ENCODE results near the gene PCDHA10. TPM values are rescaled to one million over a fixed set of nuclear protein-coding genes. Genes with fewer than 3 reads are reported as not detected.
"Not testable (repeated sequence)": the region's sequence is repeated elsewhere in the genome, so short reads cannot be mapped to it uniquely, and the experiment has no call there.

Gene PCDHA10
- polyA plus RNA-seq, 2 of the 4 experiments (the other 2 are of a cell fraction): 0.01 to 0.06 TPM

DNA sequence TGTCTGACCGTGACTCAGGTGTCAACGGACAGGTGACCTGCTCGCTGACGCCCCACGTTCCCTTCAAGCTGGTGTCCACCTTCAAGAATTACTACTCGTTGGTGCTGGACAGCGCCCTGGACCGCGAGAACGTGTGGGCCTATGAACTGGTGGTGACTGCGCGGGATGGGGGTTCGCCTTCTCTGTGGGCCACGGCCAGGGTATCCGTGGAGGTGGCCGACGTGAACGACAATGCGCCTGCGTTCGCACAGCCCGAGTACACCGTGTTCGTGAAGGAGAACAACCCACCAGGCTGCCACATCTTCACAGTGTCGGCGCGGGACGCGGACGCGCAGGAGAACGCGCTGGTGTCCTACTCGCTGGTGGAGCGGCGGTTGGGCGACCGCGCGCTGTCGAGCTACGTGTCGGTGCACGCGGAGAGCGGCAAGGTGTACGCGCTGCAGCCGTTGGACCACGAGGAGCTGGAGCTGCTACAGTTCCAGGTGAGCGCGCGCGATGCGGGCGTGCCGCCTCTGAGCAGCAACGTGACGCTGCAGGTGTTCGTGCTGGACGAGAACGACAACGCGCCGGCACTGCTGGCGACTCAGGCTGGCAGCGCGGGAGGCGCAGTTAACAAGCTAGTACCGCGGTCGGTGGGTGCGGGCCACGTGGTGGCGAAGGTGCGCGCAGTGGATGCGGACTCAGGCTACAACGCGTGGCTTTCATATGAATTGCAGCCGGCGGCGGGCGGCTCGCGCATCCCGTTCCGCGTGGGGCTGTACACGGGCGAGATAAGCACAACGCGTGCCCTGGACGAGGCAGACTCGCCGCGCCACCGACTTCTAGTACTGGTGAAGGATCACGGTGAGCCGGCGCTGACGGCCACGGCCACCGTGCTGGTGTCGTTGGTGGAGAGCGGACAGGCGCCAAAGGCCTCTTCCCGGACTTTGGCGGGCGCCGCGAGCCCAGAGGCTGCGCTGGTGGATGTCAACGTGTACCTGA is 14.8 kb downstream of the PCDHA10 start:
- FAIRE-seq (no peak), DNase-seq (ENCODE audit: low read depth in 1 of 2, low spot score in 1 of 2) (no peak), ATAC-seq (no peak)
- Histone ChIP-seq H3K27ac (no peak overlapping the region), H3K4me2 (no peak overlapping the region), H3K4me1 (no peaks in the 10 kb centered on the region), H3K4me3 (no peak overlapping the region), H3K9me3 (no peaks in the 10 kb centered on the region)
- POLR2A ChIA-PET: no interaction called here
- no peak for TF ChIP-seq SREBF2 (IDR thresholded peaks at IDR 0.05)
- TF ChIP-seq ELK1 (IDR thresholded peaks at IDR 0.05; ENCODE audit: low read depth, low read length): no peak
- no peak for TF ChIP-seq KDM5A (IDR thresholded peaks at IDR 0.05)
- no peak for TF ChIP-seq PBX3 (IDR thresholded peaks at IDR 0.05)
- TF ChIP-seq POLR2A (IDR thresholded peaks at IDR 0.05; ENCODE audit: low read length): no peak
- no peak for TF ChIP-seq NPAS2 (CRISPR knock-in tag; IDR thresholded peaks at IDR 0.05; ENCODE audit: borderline replicate concordance)
- TF ChIP-seq USF2 (IDR thresholded peaks at IDR 0.05): no peak
- no peak for TF ChIP-seq CHD2 (IDR thresholded peaks at IDR 0.05; ENCODE audit: low read length, partially characterized antibody)
- TF ChIP-seq RARB (CRISPR knock-in tag; IDR thresholded peaks at IDR 0.05): no peak
- TF ChIP-seq ZNF302 (CRISPR knock-in tag; IDR thresholded peaks at IDR 0.05): no peak
- TF ChIP-seq POLR2AphosphoS2 (conservative IDR thresholded peaks at IDR 0.05; ENCODE audit: low read length): no peak
- TF ChIP-seq KDM1A (IDR thresholded peaks at IDR 0.05; ENCODE audit: low read depth): no peak
- TF ChIP-seq ZC3H11A (IDR thresholded peaks at IDR 0.05): no peak
- TF ChIP-seq TFCP2L1 (CRISPR knock-in tag; IDR thresholded peaks at IDR 0.05): no peak
- CTCF ChIA-PET: interaction anchor here (0.5 to 3.4 kb wide), 6 partner anchors 8 to 171 kb away, joined by 3 to 36 read pairs (median 4); partner anchors contain the start of gene PCDHAC1
- WGBS (ENCODE audit: missing lambda C conversion rate): 91% methylated on average over 108 of the region's 114 CpGs

GRCh38 chr5:140875085-140876065 is 19.7 kb downstream of the PCDHA10 start, which contains the start of gene PCDHA12:
Gene PCDHA12 (plus strand): TSS chr5:140875308. CDS start chr5:140875473, 165 bp downstream.
- FAIRE-seq (peak; percentile 74), DNase-seq (ENCODE audit: low read depth in 1 of 2, low spot score in 1 of 2) (peak; percentile 67 to 72), ATAC-seq (peak; percentile 84 to 90)
- no peaks in the 10 kb centered on the region for H3K9me3 ChIP-seq
- peak within 1 kb of the TSS; percentile 61 to 74 for H3K27ac ChIP-seq
- TF ChIP-seq MAFK (IDR thresholded peaks at IDR 0.05; ENCODE audit: partially characterized antibody) (peak; percentile 25), RAD21 (conservative IDR thresholded peaks at IDR 0.05 in 1 of 2, IDR thresholded peaks at IDR 0.05 in 1 of 2) (peak; percentile 76 to 79), FOXS1 (CRISPR knock-in tag; IDR thresholded peaks at IDR 0.05) (no peak), CEBPB (IDR thresholded peaks at IDR 0.05) (no peak), SMC3 (IDR thresholded peaks at IDR 0.05) (peak; percentile 73), CTCF (IDR thresholded peaks at IDR 0.05) (peak; percentile 68)
- ChIA-PET POLR2A (interaction anchor here (1.1 to 2.4 kb wide), 3 partner anchors 51 to 165 kb away, joined by 3 to 26 read pairs (median 11); partner anchors contain the start of gene PCDHAC1), CTCF (interaction anchor here (0.5 to 3.6 kb wide), 47 partner anchors 9 to 445 kb away, joined by 3 to 59 read pairs (median 4); partner anchors contain the start of genes PCDHA4, PCDHA5, PCDHAC1 and PCDHAC2)
- 31% methylated on average over 36 of the region's 47 CpGs for WGBS (ENCODE audit: missing lambda C conversion rate)
- peak within 1 kb of the TSS; percentile 59 for H3K4me2 ChIP-seq
- peak within 1 kb of the TSS; percentile 54 for H3K4me3 ChIP-seq
- no peaks in the 10 kb centered on the region for H3K4me1 ChIP-seq

DNA sequence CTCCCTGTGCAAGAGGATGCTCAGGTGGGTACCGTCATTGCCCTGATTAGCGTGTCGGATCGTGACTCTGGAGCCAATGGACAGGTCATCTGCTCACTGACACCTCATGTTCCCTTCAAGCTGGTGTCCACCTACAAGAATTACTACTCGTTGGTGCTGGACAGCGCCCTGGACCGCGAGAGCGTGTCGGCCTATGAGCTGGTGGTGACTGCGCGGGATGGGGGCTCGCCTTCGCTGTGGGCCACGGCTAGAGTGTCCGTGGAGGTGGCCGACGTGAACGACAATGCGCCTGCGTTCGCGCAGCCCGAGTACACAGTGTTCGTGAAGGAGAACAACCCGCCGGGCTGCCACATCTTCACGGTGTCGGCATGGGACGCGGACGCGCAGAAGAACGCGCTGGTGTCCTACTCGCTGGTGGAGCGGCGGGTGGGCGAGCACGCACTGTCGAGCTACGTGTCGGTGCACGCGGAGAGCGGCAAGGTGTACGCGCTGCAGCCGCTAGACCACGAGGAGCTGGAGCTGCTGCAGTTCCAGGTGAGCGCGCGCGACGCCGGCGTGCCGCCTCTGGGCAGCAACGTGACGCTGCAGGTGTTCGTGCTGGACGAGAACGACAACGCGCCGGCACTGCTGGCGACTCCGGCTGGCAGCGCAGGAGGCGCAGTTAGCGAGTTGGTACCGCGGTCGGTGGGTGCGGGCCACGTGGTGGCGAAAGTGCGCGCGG is 21.0 kb downstream of the PCDHA10 start:
- H3K27ac ChIP-seq; DNase-seq (ENCODE audit: low read depth in 1 of 2, low spot score in 1 of 2); H3K4me1 ChIP-seq; H3K4me2 ChIP-seq; FAIRE-seq; ATAC-seq; H3K4me3 ChIP-seq; H3K9me3 ChIP-seq: not testable (repeated sequence)
- ChIA-PET CTCF (interaction anchor here (0.8 to 3.6 kb wide), 19 partner anchors 8 to 168 kb away, joined by 3 to 59 read pairs (median 6); partner anchors contain the start of genes PCDHA4, PCDHA5, PCDHAC1 and PCDHAC2), POLR2A (interaction anchor here (2.4 kb wide), 1 partner anchor 164 kb away, joined by 26 read pairs; no protein-coding TSS in a partner anchor)
- WGBS (ENCODE audit: missing lambda C conversion rate): 91% methylated on average over 69 of the region's 80 CpGs
